OCI-LY1 (cell line): ENCODE results near the gene MX2.

ENCODE experiments used
- CTCF ChIP-seq: fragments of 200-600 bp; sonication (generic), shearing (Covaris generic); IDR thresholded peaks from 2 replicates; pipeline ENCODE4 v1.5.1; 2017; ENCODE audit warnings: mild to moderate bottlenecking, antibody characterized with exemption, low read length, moderate library complexity, mixed read lengths
- EZH2 ChIP-seq: fragments of 200-600 bp; sonication (generic), shearing (Covaris generic); IDR thresholded peaks from 2 replicates; pipeline ENCODE4 v1.8.0; 2017; ENCODE audit warnings: borderline replicate concordance, mixed run types, mild to moderate bottlenecking, antibody characterized with exemption, low read length, moderate library complexity, mixed read lengths

DNA sequence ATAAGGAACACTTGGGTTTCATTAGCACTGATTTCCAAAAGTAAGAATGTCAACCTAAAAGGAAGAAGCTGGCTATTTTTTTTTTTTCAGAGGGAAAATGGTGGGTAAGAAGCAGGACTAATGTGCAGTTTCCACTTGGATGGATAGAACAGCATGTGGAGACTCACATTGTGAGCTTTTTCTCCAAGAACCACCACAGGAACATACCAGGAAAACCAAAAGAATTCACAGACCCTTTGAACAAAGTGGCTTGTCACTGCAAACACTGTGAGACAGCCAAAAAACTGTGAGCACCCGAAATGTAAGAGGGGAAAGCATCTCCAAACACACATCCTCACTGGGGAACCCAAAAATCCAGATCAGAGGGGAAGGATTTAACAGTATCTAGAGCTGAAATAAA is 48.5 kb downstream of the MX2 start:
- TF ChIP-seq EZH2 (no peak), CTCF (no peak)
